Body of pancreas (tissue), 4 donors: ENCODE data around the gene NLRC4.
"Not testable (repeated sequence)": the region's sequence is repeated elsewhere in the genome, so short reads cannot be mapped to it uniquely, and the experiment has no call there.

Experiments
- CTCF ChIP-seq, 7 experiments: fragments of 450-650 bp in 4 of 7; fragments of 200-600 bp in 3 of 7; sonication (generic) in 3 of 7; IDR thresholded peaks; one replicate each; pipeline ENCODE4 v1.5.1; 2016 to 2019; ENCODE audit warnings: antibody characterized with exemption in 7 of 7
- POLR2A ChIP-seq, 3 donors: fragments of 450-650 bp; IDR thresholded peaks; one replicate each; pipeline ENCODE4 v1.6.1; 2016; ENCODE audit warnings: antibody characterized with exemption in 3 of 3, mild to moderate bottlenecking in 2 of 3

GRCh38 chr2:32293493-32293892 is 28.8 kb upstream of the NLRC4 start:
- not testable (repeated sequence) for TF ChIP-seq POLR2A, CTCF (IDR thresholded peaks at IDR 0.05)
